Stromal cell of bone marrow (primary cell): ENCODE measurements around the gene FERMT1.
"Not testable (repeated sequence)": the region's sequence is repeated elsewhere in the genome, so short reads cannot be mapped to it uniquely, and the experiment has no call there.

ENCODE experiments used
- DNase-seq: peaks from one replicate; pipeline ENCODE4 v3.0.0-alpha.2; 2012; ENCODE audit warnings: low read depth

Gene FERMT1

DNA sequence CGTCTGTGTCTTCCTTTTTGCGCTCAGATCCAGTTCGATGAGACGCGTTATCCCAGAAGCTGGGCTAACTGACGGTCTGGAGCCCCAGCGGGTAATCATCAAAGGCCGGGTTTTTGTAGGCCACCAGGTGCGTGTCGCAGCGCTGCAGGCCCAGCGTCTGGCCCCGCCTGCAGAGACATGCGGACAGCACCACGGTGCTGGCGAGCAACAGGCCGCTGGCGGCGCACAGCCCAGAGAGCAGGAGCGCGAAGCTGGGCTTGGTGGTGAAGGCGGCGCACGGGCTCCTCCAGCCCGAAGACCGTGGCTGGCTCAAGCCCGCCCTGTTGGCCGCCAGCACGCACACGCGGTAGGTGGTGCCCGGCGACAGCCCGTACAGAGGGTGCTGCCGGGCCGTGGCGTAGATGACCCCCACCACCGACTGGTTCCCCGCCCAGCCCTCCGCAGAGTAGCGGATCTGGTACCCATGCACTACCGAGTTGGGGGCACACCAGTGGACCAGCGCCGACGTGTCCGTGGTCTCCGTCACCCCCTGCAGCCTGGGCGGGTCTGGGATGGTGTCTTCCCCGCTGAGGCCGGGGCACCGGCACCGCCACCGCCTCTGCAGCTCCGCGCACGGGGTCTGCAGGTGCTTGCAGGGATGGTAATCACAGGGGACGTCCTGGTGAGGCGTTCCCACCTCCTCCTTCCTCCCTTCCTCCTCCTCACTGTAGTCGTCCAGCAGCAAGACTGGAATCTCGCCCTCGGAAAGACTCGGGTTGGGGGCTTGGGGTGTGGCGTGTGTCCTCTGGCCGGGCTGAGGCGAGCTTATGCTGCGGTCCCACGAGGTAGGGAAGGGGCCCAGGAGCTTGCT, 81.6 kb downstream of the FERMT1 start:
- no peak for DNase-seq

DNA sequence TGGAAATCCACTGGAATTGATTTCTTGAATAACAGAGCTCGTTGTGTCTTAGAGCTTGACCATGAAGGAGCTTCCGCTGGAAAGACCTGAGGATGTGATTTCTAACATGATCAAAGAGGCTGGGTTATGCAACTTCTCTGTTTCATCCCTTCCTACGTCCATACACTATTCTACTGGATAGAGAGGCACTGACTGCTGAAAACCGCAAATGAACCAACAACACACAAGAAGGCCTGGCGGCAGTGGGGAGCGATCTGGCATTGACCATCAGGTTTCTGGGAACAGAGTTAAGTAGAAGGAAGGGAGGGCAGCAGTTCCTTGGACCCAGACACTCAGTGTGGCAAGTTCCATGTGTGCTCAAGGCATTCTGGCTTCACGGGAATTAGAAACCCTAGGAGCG, 82.3 kb downstream of the FERMT1 start:
- DNase-seq: no peak

DNA sequence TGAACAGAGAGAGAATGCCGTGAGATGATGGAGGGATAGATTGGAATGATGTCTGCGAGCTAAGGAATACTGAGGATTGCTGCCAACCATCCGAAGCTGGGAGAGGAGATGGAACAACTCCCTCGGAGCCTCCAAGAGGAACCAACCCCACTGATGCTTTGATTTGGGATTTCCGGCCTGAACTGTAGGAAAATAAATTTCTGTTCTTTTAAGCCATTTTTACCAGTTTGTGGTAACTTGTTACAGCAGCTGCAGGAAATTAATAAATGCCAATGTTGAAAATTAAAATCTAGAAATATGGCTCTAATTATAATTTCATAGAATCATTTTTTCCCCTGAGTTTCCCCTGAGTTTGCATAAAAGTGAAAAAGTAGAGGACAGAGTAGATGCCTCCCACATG, 83.1 kb downstream of the FERMT1 start:
- DNase-seq: no peak

DNA sequence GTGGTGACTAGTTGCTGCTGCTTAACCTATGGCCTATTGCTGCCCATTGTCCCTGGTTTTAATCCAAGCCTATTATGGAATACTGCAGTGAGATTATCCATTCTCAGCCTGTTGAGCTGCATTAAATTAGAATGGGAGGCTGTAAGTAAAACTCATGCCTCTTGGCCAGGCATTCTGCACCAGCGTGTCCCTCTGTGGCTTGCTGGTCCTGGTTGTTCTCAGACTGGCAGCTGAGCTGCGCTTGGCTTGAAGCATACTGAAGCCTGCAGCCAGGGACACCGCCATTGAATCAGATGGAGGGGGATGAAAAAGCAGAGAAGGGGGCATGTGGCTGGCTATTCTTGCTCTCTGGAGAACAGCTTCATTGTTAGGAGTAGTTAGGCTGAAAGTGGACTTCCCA, 84.6 kb downstream of the FERMT1 start:
- no peak for DNase-seq

DNA sequence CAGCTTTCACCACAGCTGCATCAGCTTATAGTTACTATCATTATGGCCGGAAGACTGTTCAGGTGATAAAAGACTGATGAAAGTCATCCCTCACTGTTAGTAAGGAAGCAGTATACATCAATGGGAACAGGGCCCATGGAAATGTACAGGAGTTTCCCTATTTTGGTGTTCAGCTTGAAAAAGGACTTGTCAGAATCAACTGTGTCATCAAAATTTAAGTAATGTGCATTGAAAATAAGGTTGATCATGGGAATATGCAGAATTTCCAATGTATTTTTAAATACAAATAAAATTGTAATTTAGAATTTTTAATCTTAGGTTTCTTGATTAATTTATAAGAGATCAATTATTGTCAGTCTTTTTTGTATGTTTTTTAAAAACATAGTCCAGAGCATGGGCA, 85.7 kb downstream of the FERMT1 start:
- no peak for DNase-seq

GRCh38 chr20:6036213-6036612, 86.6 kb downstream of the FERMT1 start:
- no peak for DNase-seq

DNA sequence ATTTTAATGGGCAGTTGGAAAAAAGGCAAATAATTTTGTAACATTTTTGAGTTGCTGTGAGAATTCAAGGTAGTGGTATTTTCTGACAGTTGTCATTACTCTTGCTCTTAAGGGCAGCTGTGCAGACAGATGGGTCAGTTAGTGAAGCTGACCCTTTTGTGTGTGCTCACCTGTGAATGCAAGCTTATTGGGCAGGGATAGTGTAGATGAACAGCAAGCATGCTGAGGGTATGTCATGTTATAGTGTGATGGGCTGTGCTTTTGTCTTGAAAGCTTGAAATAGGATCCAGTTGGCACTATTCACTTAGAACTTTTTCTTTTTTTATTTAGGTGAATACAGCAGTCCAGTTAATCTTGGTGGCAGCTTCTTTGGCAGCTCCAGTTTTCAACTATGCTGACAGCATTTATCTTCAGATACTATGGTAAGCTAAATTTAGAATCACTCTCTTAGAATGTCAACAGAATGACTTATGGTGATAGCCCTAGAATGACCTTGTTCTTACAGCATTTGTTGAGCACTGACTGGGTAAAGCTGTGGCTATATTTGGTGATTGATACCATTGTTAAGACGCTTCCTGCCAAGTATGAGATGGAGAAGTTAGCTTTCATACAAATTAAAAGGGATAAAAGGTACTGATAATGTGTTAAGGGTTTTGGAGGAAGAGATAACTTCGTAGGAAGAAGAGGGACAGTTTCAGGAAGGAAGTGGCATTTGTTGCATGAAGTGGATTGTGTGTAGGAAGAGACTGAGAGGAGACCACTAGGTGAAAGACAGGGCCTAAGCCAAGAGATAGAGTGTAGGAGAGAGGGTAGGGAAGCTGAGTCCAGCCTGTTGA, 88.5 kb downstream of the FERMT1 start:
- peak; percentile 14 for DNase-seq

DNA sequence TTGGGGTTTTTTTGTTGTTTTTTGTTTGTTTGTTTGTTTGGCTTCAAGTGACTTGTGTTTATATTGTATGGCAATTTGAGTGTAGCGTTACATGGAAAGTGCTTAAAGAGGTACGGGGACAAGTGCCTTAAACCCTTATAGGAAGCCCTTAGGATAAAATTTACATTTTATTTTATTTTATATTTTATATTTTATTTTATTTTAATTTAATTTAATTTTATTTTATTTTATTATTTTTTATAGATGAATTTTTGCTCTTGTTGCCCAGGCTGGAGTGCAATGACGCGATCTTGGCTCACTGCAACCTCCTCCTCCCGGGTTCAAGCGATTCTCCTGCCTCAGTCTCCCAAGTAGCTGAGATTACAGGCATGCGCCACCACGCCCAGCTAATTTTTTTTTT, 89.9 kb downstream of the FERMT1 start:
- not testable (repeated sequence) for DNase-seq

DNA sequence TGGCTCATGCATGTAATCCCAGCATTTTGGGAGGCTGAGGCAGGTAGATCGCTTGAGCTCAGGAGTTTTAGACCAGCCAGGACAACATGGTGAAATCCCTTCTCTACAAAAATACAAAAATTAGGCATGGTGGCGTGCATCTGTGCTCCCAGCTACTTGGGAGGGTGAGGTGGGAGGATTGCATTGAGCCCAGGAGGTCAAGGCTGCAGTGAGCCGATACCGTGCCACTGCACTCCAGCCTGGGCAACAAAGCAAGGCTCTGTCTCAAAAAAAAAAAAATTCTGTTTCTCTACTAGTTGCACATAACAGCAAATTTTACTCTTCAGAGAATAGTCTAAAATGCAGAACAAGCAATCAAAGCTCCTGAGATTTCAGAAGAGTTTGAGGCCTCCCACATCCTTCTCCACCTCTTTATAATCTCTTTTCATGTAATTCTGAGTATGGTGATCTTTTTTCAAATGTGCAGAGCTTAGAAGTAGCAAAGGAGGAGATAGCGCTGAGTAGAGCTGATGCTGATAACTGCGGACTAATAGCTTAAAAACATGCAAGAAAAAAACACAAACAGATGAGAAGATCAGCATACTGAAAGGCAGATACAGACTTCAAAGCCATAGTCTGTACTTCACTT, 92.3 kb downstream of the FERMT1 start:
- no peak for DNase-seq

DNA sequence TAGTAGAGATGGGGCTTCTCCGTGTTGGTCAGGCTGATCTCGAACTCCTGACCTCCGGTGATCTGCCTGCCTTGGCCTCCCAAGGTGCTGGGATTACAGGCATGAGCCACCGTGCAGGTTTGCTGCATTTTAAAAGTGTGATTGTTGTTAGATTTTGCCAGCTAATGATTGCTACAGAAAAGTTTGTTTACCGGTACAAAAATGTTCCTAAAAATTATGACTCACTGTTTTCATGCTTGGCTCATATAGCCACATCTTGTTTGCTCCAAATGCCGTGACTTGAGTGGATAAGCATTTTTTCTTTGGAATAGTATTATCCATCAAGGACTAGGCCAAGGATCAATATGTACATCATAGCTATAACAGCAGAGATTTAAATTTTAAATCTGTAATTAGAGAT, 93.3 kb downstream of the FERMT1 start:
- no peak for DNase-seq

DNA sequence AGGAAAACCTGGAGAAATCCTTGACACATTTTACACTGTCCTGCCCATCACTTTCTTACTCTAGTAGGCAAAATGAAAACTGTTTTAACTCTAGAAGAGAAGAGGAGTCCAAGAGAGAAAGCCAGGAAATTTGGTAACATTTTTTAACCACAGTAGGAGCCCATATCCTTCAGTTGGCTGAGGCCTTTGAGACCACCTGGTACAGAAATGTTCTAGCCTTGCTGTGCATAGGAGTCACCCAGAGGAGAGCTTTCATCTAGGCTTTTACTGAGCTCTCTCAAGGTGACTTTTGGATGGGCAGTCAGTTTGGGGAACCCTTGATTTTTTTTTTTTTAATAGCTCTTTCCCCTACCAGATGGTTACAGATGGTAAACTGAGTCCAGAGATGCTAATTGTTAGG, 94.0 kb downstream of the FERMT1 start:
- no peak for DNase-seq

DNA sequence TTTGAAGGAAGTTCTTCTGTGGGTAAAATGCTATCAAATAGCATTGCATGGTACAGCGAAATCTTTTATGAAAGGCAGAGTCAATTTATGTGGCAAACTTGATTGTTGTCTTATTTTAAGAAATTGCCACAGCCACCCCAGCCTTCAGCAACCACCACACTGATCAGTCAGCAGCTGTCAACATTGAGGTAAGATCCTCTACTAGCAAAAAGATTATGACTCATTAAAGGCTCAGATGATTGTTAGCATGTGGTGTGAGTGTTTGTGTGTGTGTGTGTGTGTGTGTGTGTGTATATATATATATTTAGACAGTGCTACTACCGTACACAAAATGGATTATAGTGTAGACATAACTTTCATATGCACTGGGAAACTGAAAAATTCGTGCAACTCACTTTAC, 96.8 kb downstream of the FERMT1 start:
- DNase-seq: peak; percentile 6
